ENCODE results near the gene IFNA6. TPM values are rescaled to one million over a fixed set of nuclear protein-coding genes. Genes with fewer than 3 reads are reported as not detected.

IFNA6 gene
- total RNA-seq, 2 experiments from 2014 or later, result not detected

DNA sequence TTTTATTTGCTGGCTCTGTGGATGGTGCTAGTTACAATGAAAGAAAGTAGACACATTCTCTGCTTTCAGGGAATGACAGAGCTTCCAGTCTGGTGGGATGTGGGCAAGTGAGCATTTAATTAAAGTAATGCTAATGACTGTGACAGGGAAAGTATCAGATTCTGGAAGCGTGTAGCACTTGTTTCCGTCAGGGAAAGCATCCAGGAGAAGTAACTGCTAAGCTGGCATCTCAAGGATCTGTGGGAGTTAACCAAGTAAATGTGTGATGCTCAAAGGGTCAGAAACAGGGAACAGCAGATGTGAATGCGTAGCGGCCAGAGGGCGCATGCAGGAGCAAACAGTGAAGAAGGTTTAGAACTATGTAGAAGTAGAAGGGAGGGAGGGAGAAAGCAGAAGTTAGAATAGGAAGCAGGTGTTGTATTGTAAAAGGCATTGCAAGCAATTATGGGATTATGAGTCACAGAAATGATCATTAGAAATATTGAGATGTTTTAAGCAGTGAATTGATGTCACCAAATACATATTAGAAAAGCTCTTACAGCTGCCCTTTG lies 27.7 kb downstream of the IFNA6 start:
- no peaks in the 10 kb centered on the region for H3K27me3 ChIP-seq (ENCODE audit: control insufficient read depth in 1 of 2, insufficient read depth in 2 of 2, low read length in 2 of 2)
- H3K36me3 Mint-ChIP-seq (ENCODE audit: low read depth), result peaks cover 54% of the 10 kb centered on the region
- intact Hi-C loops (cut with DNase I, micrococcal nuclease), result loop anchor here (5.0 to 10.0 kb wide), 4 partner anchors 129 to 712 kb away; no protein-coding TSS in a partner anchor
- no peak overlapping the region for H3K4me3 Mint-ChIP-seq
- CTCF ChIA-PET, result interaction anchor here (1.6 to 2.8 kb wide), 2 partner anchors 73 to 132 kb away, joined by 4 to 8 read pairs; no protein-coding TSS in a partner anchor
- no peak for ATAC-seq (ENCODE audit: poor library complexity)
- no peak for DNase-seq
- no peaks in the 10 kb centered on the region for H3K9me3 ChIP-seq (ENCODE audit: control insufficient read depth in 1 of 2, insufficient read depth in 1 of 2, low read length in 2 of 2)
- H3K36me3 ChIP-seq (ENCODE audit: insufficient read depth, low read length), result peaks cover 23% of the 10 kb centered on the region
- POLR2A ChIA-PET, result no interaction called here
- no peak overlapping the region for H3K4me3 ChIP-seq (ENCODE audit: low read length)
- no peak overlapping the region for H3K27ac Mint-ChIP-seq
- TF ChIP-seq, protein P1, sequence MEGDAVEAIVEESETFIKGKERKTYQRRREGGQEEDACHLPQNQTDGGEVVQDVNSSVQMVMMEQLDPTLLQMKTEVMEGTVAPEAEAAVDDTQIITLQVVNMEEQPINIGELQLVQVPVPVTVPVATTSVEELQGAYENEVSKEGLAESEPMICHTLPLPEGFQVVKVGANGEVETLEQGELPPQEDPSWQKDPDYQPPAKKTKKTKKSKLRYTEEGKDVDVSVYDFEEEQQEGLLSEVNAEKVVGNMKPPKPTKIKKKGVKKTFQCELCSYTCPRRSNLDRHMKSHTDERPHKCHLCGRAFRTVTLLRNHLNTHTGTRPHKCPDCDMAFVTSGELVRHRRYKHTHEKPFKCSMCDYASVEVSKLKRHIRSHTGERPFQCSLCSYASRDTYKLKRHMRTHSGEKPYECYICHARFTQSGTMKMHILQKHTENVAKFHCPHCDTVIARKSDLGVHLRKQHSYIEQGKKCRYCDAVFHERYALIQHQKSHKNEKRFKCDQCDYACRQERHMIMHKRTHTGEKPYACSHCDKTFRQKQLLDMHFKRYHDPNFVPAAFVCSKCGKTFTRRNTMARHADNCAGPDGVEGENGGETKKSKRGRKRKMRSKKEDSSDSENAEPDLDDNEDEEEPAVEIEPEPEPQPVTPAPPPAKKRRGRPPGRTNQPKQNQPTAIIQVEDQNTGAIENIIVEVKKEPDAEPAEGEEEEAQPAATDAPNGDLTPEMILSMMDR (IDR thresholded peaks at IDR 0.05), result no peak
- H3K9me3 Mint-ChIP-seq, result no peaks in the 10 kb centered on the region
- no peaks in the 10 kb centered on the region for H3K27me3 Mint-ChIP-seq
- H3K27ac ChIP-seq (ENCODE audit: low read depth in 1 of 2, low read length in 2 of 2), result no peak overlapping the region
- no peaks in the 10 kb centered on the region for H3K4me1 ChIP-seq (ENCODE audit: insufficient read depth, low read length)
- peaks cover 41% of the 10 kb centered on the region for H3K4me1 Mint-ChIP-seq (ENCODE audit: low read depth)

DNA sequence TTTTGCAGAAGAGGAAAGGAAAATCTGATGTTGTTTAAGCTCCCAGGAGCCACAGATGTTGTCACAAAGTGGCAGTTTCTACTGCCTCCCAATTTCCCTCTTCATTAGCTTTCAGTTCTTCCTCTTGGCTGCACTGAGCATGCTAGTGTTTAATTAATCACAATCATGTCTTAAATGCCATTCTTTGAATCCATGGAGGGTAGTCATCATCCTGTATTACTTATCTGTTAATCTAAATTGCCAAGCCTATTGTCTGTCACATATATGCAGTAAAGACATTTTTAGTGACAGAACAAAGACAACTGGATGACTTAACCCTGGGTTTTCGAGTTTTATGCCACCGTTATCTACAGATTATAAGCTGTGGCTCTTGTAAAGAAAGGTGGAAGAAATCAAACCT lies 30.2 kb downstream of the IFNA6 start:
- Mint-ChIP-seq H3K9me3 (no peaks in the 10 kb centered on the region), H3K4me1 (ENCODE audit: low read depth) (peaks cover 18% of the 10 kb centered on the region), H3K27me3 (no peaks in the 10 kb centered on the region), H3K4me3 (no peak overlapping the region), H3K36me3 (ENCODE audit: low read depth) (peaks cover 49% of the 10 kb centered on the region), H3K27ac (peak overlapping the region; percentile 63)
- H3K27ac ChIP-seq (ENCODE audit: low read depth in 1 of 2, low read length in 2 of 2), result no peak overlapping the region
- H3K36me3 ChIP-seq (ENCODE audit: insufficient read depth, low read length), result peaks cover 23% of the 10 kb centered on the region
- ATAC-seq (ENCODE audit: poor library complexity), result no peak
- POLR2A ChIA-PET, result interaction anchor here (1.0 to 1.3 kb wide), 2 partner anchors 8 to 76 kb away, joined by 3 read pairs; no protein-coding TSS in a partner anchor
- TF ChIP-seq, protein P1 (IDR thresholded peaks at IDR 0.05), result no peak
- intact Hi-C loops (cut with DNase I, micrococcal nuclease), result loop anchor here (5.0 to 10.0 kb wide), 4 partner anchors 132 to 714 kb away; no protein-coding TSS in a partner anchor
- no peaks in the 10 kb centered on the region for H3K4me1 ChIP-seq (ENCODE audit: insufficient read depth, low read length)
- H3K4me3 ChIP-seq (ENCODE audit: low read length), result no peak overlapping the region
- CTCF ChIA-PET, result interaction anchor here (0.9 to 1.2 kb wide), 2 partner anchors 76 kb away, joined by 3 read pairs; no protein-coding TSS in a partner anchor
- no peak for DNase-seq
- no peaks in the 10 kb centered on the region for H3K9me3 ChIP-seq (ENCODE audit: control insufficient read depth in 1 of 2, insufficient read depth in 1 of 2, low read length in 2 of 2)
- H3K27me3 ChIP-seq (ENCODE audit: control insufficient read depth in 1 of 2, insufficient read depth in 2 of 2, low read length in 2 of 2), result no peaks in the 10 kb centered on the region

DNA sequence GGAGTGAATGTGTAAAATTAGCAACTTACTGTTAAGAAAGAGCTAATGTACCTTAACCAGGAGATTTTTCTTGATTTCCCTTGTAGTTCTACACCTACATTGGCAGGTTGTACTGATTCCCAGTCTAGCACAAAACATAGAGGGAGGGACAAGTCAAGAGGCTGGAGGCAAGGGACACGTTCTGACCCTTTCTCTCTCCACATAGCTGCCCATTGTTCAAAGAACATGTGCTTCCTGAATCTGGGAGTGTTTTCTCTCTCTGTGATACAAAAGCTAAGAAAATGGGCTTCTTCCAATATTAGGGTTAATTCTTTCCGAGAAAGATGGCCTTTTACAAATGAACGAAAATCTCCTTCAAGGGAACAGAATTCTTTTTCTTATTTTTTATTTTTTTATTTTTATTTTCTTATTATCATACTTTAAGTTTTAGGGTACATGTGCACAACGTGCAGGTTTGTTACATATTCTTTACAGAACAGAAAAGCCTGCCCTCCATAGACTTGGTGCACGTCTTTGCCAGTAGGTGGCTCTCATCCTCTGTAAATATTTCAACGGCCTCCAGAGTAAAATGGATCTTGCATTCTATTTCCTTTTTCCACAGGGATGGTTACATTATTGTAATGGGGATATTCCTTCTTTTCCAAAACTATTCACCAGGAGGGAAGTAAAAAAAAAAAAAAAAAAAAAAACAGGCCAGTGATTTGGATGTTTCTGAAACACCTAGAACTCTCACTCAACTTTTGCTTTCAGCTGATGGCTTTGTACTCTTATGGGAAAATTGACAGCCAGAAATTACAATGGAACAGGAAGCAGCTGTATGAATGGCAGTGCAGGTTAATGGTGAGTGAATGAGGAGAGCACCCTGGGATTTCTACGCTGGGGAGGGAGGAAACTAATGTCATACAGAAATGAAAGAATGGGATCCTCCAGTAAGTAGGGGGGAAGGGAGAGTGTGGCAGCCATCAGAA lies 32.4 kb downstream of the IFNA6 start:
- Mint-ChIP-seq H3K4me1 (ENCODE audit: low read depth) (peaks cover 10% of the 10 kb centered on the region), H3K27me3 (no peaks in the 10 kb centered on the region), H3K9me3 (no peaks in the 10 kb centered on the region), H3K36me3 (ENCODE audit: low read depth) (peaks cover 29% of the 10 kb centered on the region), H3K27ac (no peak overlapping the region), H3K4me3 (no peak overlapping the region)
- ChIA-PET POLR2A (interaction anchor here (0.6 to 1.3 kb wide), 3 partner anchors 12 to 307 kb away, joined by 3 to 4 read pairs (median 3); no protein-coding TSS in a partner anchor), CTCF (interaction anchor here (0.6 to 2.0 kb wide), 14 partner anchors 8 to 909 kb away, joined by 3 to 16 read pairs (median 4); no protein-coding TSS in a partner anchor)
- Histone ChIP-seq H3K4me3 (ENCODE audit: low read length) (no peak overlapping the region), H3K27me3 (ENCODE audit: control insufficient read depth in 1 of 2, insufficient read depth in 2 of 2, low read length in 2 of 2) (no peaks in the 10 kb centered on the region), H3K36me3 (ENCODE audit: insufficient read depth, low read length) (peaks cover 16% of the 10 kb centered on the region), H3K4me1 (ENCODE audit: insufficient read depth, low read length) (no peaks in the 10 kb centered on the region), H3K9me3 (ENCODE audit: control insufficient read depth in 1 of 2, insufficient read depth in 1 of 2, low read length in 2 of 2) (no peaks in the 10 kb centered on the region), H3K27ac (ENCODE audit: low read depth in 1 of 2, low read length in 2 of 2) (no peak overlapping the region)
- TF ChIP-seq, protein P1 (IDR thresholded peaks at IDR 0.05), result peak; percentile 75
- DNase-seq (peak in 10 of 14 experiments; percentile 3 to 66 (median 14)), ATAC-seq (ENCODE audit: poor library complexity) (peak; percentile 78)
- intact Hi-C loops (cut with DNase I, micrococcal nuclease), result loop anchor here (2.0 to 5.0 kb wide), 2 partner anchors 471 to 474 kb away; no protein-coding TSS in a partner anchor
